GM18526 (cell line): Measurements from ENCODE around the gene EDARADD.

Experiments
- POLR2A ChIP-seq: IDR thresholded peaks from 3 replicates; pipeline ENCODE4 v1.6.1; 2011; ENCODE audit not compliant: insufficient read length; ENCODE audit errors: extremely low read depth

The EDARADD gene

GRCh38 chr1:236460103-236460502 lies 66.0 kb downstream of the EDARADD start:
- TF ChIP-seq POLR2A: no peak

GRCh38 chr1:236465231-236465958 lies 71.3 kb downstream of the EDARADD start:
- no peak for TF ChIP-seq POLR2A

- TF ChIP-seq POLR2A: no peak
Measured at GRCh38 chr1:236465959-236466303, 71.8 kb downstream of the EDARADD start.

GRCh38 chr1:236467327-236467641 lies 73.2 kb downstream of the EDARADD start:
- TF ChIP-seq POLR2A: no peak

DNA sequence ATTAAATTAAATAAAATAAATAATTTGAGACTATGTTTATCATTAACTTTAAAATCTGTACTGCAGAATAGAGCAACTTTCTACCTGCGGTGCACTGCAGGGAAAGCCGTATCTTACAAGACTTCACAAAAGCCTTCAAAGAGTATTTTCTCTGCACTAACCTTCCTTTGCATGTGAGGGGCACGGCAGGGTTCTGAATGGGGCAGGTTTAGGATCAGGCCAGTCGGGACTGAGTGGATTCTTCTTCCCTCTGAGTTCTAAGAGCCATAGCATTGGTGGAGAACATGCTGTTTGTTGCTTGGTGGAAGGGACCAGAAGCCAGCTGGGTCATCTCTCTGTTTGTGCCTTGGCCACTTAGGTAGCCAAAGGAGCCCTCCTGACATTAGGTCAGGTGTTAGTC lies 74.5 kb downstream of the EDARADD start:
- TF ChIP-seq POLR2A: no peak

- TF ChIP-seq POLR2A: no peak
Measured at GRCh38 chr1:236469466-236469865, 75.4 kb downstream of the EDARADD start.

GRCh38 chr1:236471096-236471495 lies 77.0 kb downstream of the EDARADD start:
- no peak for TF ChIP-seq POLR2A

DNA sequence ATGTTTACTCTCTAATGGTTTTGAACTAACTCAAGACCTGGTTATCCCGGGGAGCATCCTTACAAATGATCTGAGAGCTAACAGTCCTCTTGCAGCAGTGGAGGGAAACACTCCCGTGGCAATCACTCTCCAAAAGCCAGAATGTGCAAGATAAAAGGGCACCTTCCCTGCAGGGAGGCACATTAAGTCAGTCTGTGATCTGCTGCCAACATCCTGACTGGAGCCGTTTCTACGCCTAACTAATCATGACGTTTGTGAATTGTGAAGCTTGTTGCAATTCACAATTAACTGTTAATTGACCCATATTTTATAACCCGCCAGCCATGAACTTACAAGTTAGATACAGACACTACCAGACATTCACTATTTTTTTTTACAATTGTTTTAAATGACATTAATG lies 77.6 kb downstream of the EDARADD start:
- TF ChIP-seq POLR2A: no peak

GRCh38 chr1:236472850-236473788 lies 79.0 kb downstream of the EDARADD start:
- TF ChIP-seq POLR2A: no peak

DNA sequence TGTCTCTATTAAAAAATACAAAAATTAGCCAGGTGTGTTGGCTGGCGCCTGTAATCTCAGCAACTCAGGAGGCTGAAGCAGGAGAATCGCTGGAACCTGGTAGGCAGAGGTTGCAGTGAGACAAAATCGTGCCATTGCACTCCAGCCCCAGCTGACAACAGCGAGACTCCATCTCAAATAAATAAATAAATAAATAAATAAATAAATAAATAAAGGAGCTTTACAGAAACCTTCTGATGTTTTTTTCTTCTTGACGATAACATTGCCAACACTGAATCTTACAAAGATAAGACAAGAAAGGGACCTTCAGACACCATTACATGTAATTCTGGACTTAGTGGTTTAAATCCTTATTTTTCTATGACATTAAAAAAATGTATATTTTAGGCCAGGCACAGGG lies 81.9 kb downstream of the EDARADD start:
- TF ChIP-seq POLR2A: no peak

- no peak for TF ChIP-seq POLR2A
Measured at GRCh38 chr1:236480758-236481436, 86.8 kb downstream of the EDARADD start.

DNA sequence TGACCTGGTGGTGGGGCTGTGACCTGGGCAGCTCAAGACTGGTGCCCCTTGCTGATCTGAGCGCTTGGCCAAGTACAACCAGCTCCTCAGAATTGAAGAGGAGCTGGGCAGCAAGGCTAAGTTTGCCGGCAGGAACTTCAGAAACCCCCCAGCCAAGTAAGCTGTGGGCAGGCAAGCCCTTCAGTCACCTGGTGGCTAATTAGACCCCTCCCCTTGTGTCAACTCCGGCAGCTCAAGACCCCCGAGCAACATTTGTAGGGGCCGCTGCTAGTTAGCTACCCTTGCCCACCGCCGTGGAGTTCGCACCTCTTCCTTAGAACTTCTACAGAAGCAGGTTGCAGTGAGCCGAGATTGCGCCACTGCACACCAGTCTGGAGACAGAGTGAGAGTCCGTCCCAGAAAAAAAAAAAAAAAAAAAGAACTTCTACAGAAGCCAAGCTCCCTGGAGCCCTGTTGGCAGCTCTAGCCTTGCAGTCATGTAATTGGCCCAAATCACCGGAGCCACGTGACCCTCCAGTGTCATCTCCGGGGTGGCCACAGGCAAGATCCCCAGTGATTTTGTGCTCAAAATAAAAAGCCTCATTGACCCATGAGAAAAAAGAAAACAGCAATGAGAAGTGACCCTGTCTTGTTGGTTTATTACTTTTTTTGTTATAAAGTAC lies 90.4 kb downstream of the EDARADD start:
- no peak for TF ChIP-seq POLR2A

- TF ChIP-seq POLR2A: no peak
Measured at GRCh38 chr1:236486356-236487002, 92.4 kb downstream of the EDARADD start.

DNA sequence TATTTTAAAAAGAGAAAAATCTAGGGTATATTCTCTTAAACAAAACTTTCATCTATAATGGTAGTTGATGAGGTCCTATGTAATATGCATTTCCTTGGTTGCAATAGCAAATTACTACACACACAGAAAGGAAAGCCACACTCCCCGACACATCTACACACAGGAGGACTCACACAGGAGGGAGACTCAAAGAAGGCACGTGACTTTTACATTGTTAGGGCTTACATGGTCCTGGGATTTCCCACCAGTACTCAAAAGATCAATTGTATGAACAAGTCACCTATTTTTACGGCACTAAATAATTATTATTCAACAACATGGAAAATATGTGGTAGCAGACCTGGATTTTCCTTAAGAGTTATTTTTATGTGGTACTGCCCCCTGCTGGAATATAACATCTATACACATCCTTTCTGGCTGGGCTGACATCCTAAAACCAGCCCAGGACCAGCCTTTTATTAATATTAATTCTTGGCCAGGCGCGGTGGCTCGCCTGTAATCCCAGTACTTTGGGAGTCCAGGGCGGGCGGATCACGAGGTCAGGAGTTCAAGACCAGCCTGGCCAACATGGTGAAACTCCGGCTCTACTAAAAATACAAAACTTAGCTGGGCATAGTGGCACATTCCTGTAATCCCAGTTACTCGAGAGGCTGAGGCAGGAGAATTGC lies 95.8 kb downstream of the EDARADD start:
- no peak for TF ChIP-seq POLR2A

GRCh38 chr1:236491469-236492136 lies 97.5 kb downstream of the EDARADD start:
- no peak for TF ChIP-seq POLR2A
